GM21529 (cell line): Measurements from ENCODE around the gene ALPK3.
"Not testable (repeated sequence)": the region's sequence is repeated elsewhere in the genome, so short reads cannot be mapped to it uniquely, and the experiment has no call there.

Source experiments
- ATAC-seq: cut with Tn5 transposase; IDR thresholded peaks from one replicate; pipeline ENCODE4 v1.9.1; 2021; ENCODE audit not compliant: unreplicated experiment

Gene ALPK3

GRCh38 chr15:84869510-84869909, 52.4 kb downstream of the ALPK3 start:
- no peak for ATAC-seq

- no peak for ATAC-seq
Observed at GRCh38 chr15:84871428-84871985, 54.4 kb downstream of the ALPK3 start.

GRCh38 chr15:84872009-84872910, 55.1 kb downstream of the ALPK3 start:
- no peak for ATAC-seq

- ATAC-seq, result no peak
Observed at GRCh38 chr15:84873997-84874396, 56.8 kb downstream of the ALPK3 start.

- ATAC-seq, result no peak
Observed at GRCh38 chr15:84874981-84875699, 58.0 kb downstream of the ALPK3 start.

- no peak for ATAC-seq
Observed at GRCh38 chr15:84876269-84876668, 59.1 kb downstream of the ALPK3 start.

- not testable (repeated sequence) for ATAC-seq
Observed at GRCh38 chr15:84877701-84878100, 60.5 kb downstream of the ALPK3 start.

GRCh38 chr15:84878504-84878903, 61.3 kb downstream of the ALPK3 start:
- ATAC-seq, result no peak

- ATAC-seq, result no peak
Observed at GRCh38 chr15:84879088-84879780, 62.1 kb downstream of the ALPK3 start.

GRCh38 chr15:84880007-84880406, 62.9 kb downstream of the ALPK3 start:
- no peak for ATAC-seq

- ATAC-seq, result no peak
Observed at GRCh38 chr15:84880822-84881519, 63.8 kb downstream of the ALPK3 start.

- no peak for ATAC-seq
Observed at GRCh38 chr15:84881520-84881830, 64.3 kb downstream of the ALPK3 start.

- no peak for ATAC-seq
Observed at GRCh38 chr15:84883466-84883865, 66.3 kb downstream of the ALPK3 start.

GRCh38 chr15:84883916-84884781, 67.0 kb downstream of the ALPK3 start, which contains the start of gene SLC28A1:
Gene SLC28A1, plus strand, starts transcription at chr15:84884662. Its CDS starts 3,099 bp downstream, at chr15:84887761.
- ATAC-seq, result no peak

GRCh38 chr15:84885801-84886200, 68.6 kb downstream of the ALPK3 start:
- ATAC-seq, result no peak

GRCh38 chr15:84886211-84886983, 69.2 kb downstream of the ALPK3 start:
- ATAC-seq, result no peak

- ATAC-seq, result no peak
Observed at GRCh38 chr15:84886984-84887299, 69.8 kb downstream of the ALPK3 start.

- ATAC-seq, result no peak
Observed at GRCh38 chr15:84887938-84888337, 70.8 kb downstream of the ALPK3 start.

GRCh38 chr15:84888639-84889038, 71.5 kb downstream of the ALPK3 start:
- ATAC-seq, result no peak
